Measurements from ENCODE around the gene HORMAD1.

HORMAD1 gene

DNA sequence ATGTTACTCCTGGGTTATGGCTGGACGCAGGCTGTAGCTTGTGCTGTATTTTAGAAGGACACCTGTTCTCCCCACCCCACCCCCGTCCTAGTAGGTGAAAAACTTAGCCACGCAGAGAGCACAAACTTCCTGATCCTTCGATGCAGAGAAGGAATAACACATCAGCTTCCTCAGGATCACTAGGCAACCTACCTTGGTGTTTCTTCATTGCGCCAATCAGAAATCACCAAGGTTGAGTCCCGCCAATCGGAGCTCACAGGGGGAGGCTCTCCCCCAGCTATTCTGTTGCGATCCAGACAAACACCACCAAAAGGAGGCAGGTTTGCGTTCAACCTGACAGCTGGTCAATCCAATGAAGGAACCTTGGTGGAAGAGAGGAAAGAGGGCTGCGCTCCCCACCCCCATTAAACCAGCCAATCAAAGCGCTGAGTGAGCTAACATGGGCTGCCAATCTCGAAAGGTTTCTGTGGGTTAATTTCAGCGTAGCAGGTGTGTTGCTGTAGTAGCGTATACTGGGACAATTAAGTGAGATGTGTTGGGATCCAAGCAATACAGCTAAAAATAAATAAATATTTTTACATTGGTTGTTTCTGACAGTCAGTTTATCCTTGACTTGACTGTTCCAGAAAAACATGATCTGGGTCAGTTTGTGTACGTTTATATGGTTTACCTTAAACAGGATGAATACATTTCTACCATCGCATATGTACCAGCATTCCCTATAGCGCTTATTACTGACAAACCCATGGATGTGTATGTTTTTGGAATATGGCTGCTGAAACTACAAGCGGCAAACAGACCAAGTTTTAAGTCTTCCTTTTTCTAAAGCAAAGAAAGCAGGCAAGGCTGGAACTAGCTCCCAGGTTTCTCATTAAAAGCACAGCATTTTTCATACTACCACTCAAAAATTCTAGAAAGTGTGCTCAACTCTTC is 23.4 kb downstream of the HORMAD1 start, which contains the start of gene GOLPH3L (continued):
- TF ChIP-seq, protein P1, sequence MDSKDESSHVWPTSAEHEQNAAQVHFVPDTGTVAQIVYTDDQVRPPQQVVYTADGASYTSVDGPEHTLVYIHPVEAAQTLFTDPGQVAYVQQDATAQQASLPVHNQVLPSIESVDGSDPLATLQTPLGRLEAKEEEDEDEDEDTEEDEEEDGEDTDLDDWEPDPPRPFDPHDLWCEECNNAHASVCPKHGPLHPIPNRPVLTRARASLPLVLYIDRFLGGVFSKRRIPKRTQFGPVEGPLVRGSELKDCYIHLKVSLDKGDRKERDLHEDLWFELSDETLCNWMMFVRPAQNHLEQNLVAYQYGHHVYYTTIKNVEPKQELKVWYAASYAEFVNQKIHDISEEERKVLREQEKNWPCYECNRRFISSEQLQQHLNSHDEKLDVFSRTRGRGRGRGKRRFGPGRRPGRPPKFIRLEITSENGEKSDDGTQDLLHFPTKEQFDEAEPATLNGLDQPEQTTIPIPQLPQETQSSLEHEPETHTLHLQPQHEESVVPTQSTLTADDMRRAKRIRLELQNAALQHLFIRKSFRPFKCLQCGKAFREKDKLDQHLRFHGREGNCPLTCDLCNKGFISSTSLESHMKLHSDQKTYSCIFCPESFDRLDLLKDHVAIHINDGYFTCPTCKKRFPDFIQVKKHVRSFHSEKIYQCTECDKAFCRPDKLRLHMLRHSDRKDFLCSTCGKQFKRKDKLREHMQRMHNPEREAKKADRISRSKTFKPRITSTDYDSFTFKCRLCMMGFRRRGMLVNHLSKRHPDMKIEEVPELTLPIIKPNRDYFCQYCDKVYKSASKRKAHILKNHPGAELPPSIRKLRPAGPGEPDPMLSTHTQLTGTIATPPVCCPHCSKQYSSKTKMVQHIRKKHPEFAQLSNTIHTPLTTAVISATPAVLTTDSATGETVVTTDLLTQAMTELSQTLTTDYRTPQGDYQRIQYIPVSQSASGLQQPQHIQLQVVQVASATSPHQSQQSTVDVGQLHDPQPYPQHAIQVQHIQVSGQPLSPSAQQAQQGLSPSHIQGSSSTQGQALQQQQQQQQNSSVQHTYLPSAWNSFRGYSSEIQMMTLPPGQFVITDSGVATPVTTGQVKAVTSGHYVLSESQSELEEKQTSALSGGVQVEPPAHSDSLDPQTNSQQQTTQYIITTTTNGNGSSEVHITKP (tag by site-specific recombination; IDR thresholded peaks at IDR 0.05), result peak; percentile 64
- TF ChIP-seq ZNF701 (tag by site-specific recombination; IDR thresholded peaks at IDR 0.05) (no peak), ZNF514 (tag by site-specific recombination; IDR thresholded peaks at IDR 0.05) (no peak), ZNF175 (tag by site-specific recombination; IDR thresholded peaks at IDR 0.05) (no peak), ZNF19 (tag by site-specific recombination; IDR thresholded peaks at IDR 0.05; ENCODE audit: low read depth) (no peak), ZFP41 (tag by site-specific recombination; IDR thresholded peaks at IDR 0.05; ENCODE audit: borderline replicate concordance) (no peak), ZNF350 (tag by site-specific recombination; IDR thresholded peaks at IDR 0.05) (peak; percentile 92), ZNF549 (tag by site-specific recombination; IDR thresholded peaks at IDR 0.05) (no peak), ZEB2 (tag by site-specific recombination; IDR thresholded peaks at IDR 0.05) (0 out of 2 replicates have a peak, but pooled peaks have one; percentile 48), ZNF664 (tag by site-specific recombination; IDR thresholded peaks at IDR 0.05) (peak; percentile 100), ZNF311 (tag by site-specific recombination; IDR thresholded peaks at IDR 0.05; ENCODE audit: borderline replicate concordance) (no peak), SP2 (tag by site-specific recombination; IDR thresholded peaks at IDR 0.05) (peak; percentile 99), ZNF837 (tag by site-specific recombination; IDR thresholded peaks at IDR 0.05) (no peak), MYNN (tag by site-specific recombination; IDR thresholded peaks at IDR 0.05; ENCODE audit: borderline replicate concordance) (no peak), ZNF747 (tag by site-specific recombination; IDR thresholded peaks at IDR 0.05) (no peak), ZNF76 (tag by site-specific recombination; IDR thresholded peaks at IDR 0.05; ENCODE audit: borderline replicate concordance, low read depth) (peak; percentile 52; the same call in 1 of the 2 replicates), ZNF658 (tag by site-specific recombination; IDR thresholded peaks at IDR 0.05) (no peak), ZNF596 (tag by site-specific recombination; IDR thresholded peaks at IDR 0.05) (no peak), HOXD13 (CRISPR knock-in tag; IDR thresholded peaks at IDR 0.05; ENCODE audit: borderline replicate concordance) (no peak), ZNF146 (tag by site-specific recombination; IDR thresholded peaks at IDR 0.05) (no peak), SCRT1 (tag by site-specific recombination; IDR thresholded peaks at IDR 0.05; ENCODE audit: borderline replicate concordance) (no peak; the same call in 1 of the 2 replicates), OSR2 (tag by site-specific recombination; IDR thresholded peaks at IDR 0.05) (no peak), KLF8 (tag by site-specific recombination; IDR thresholded peaks at IDR 0.05) (peak; percentile 18; the same call in 1 of the 2 replicates), ZFP69B (tag by site-specific recombination; IDR thresholded peaks at IDR 0.05) (no peak), ZNF112 (tag by site-specific recombination; IDR thresholded peaks at IDR 0.05) (no peak), ZNF433 (tag by site-specific recombination; IDR thresholded peaks at IDR 0.05; ENCODE audit: low read depth) (no peak)
- TF ChIP-seq, protein P2, sequence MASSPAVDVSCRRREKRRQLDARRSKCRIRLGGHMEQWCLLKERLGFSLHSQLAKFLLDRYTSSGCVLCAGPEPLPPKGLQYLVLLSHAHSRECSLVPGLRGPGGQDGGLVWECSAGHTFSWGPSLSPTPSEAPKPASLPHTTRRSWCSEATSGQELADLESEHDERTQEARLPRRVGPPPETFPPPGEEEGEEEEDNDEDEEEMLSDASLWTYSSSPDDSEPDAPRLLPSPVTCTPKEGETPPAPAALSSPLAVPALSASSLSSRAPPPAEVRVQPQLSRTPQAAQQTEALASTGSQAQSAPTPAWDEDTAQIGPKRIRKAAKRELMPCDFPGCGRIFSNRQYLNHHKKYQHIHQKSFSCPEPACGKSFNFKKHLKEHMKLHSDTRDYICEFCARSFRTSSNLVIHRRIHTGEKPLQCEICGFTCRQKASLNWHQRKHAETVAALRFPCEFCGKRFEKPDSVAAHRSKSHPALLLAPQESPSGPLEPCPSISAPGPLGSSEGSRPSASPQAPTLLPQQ (tag by site-specific recombination; IDR thresholded peaks at IDR 0.05), result no peak
- TF ChIP-seq, protein P3, sequence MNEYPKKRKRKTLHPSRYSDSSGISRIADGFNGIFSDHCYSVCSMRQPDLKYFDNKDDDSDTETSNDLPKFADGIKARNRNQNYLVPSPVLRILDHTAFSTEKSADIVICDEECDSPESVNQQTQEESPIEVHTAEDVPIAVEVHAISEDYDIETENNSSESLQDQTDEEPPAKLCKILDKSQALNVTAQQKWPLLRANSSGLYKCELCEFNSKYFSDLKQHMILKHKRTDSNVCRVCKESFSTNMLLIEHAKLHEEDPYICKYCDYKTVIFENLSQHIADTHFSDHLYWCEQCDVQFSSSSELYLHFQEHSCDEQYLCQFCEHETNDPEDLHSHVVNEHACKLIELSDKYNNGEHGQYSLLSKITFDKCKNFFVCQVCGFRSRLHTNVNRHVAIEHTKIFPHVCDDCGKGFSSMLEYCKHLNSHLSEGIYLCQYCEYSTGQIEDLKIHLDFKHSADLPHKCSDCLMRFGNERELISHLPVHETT (tag by site-specific recombination; IDR thresholded peaks at IDR 0.05), result 0 out of 2 replicates have a peak, but pooled peaks have one; percentile 20
- TF ChIP-seq, protein P4, sequence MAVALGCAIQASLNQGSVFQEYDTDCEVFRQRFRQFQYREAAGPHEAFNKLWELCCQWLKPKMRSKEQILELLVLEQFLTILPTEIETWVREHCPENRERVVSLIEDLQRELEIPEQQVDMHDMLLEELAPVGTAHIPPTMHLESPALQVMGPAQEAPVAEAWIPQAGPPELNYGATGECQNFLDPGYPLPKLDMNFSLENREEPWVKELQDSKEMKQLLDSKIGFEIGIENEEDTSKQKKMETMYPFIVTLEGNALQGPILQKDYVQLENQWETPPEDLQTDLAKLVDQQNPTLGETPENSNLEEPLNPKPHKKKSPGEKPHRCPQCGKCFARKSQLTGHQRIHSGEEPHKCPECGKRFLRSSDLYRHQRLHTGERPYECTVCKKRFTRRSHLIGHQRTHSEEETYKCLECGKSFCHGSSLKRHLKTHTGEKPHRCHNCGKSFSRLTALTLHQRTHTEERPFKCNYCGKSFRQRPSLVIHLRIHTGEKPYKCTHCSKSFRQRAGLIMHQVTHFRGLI (tag by site-specific recombination; IDR thresholded peaks at IDR 0.05), result no peak
- TF ChIP-seq, protein P5, sequence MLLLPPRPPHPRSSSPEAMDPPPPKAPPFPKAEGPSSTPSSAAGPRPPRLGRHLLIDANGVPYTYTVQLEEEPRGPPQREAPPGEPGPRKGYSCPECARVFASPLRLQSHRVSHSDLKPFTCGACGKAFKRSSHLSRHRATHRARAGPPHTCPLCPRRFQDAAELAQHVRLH (tag by site-specific recombination; IDR thresholded peaks at IDR 0.05), result no peak; the same call in 1 of the 2 replicates
- TF ChIP-seq, protein P6, sequence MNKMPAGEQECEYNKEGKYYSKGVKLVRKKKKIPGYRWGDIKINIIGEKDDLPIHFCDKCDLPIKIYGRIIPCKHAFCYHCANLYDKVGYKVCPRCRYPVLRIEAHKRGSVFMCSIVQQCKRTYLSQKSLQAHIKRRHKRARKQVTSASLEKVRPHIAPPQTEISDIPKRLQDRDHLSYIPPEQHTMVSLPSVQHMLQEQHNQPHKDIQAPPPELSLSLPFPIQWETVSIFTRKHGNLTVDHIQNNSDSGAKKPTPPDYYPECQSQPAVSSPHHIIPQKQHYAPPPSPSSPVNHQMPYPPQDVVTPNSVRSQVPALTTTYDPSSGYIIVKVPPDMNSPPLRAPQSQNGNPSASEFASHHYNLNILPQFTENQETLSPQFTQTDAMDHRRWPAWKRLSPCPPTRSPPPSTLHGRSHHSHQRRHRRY (tag by site-specific recombination; IDR thresholded peaks at IDR 0.05), result no peak

Data from HEK293 (cell line).